Measurements from ENCODE around the gene WDFY4. TPM values are rescaled to one million over a fixed set of nuclear protein-coding genes. Genes with fewer than 3 reads are reported as not detected.

WDFY4 gene
- total and polyA plus RNA-seq, 4 donors, result 4.6 to 26.9 (median 13.5) TPM

DNA sequence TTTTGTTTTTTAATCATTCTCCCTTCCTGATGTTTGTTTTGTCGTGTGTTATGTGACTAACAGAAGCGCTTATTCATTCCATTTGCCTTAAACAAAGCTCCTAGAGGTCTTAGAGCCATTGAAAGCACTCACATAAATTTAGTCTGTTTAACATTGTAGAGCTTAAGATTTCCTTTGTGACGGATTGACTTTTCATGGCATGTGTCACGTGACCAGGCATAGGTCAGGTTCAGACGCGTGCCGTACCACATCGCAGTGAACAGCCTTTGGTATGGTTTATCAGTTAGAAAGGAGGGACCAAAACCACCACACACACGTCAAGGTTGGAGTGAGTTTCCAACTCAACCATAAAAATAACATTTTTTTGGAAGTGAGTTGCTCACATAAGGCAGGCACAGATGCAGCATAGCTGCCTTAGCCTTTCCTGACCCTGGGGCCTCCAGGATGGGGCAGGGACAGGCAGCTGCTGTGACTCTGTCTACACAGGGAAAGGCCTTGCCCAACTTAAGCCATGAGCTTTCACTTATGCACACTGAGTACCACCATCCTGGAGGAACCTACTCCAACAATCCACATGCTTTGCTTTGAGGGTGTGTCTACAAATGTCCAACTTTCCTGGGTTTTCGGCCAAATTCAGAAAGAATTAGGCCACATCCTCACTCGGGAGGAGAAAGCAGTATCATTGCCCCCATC, 55.5 kb downstream of the WDFY4 start:
- H3K4me1 ChIP-seq (ENCODE audit: control insufficient read depth in 5 of 5, insufficient read depth in 5 of 5, low read length in 5 of 5), result peaks cover 0 to 2% (median 0%) of the 10 kb centered on the region in 5 donors
- WGBS, 2 donors, result 82 to 89% methylated on average over 11 of the region's 11 CpGs
- H3K4me3 ChIP-seq, result no peak overlapping the region
- no peak overlapping the region for H3K27ac ChIP-seq (ENCODE audit: low read depth in 1 of 2, low read length in 1 of 2)
- H3K27me3 ChIP-seq (ENCODE audit: control insufficient read depth in 3 of 3, insufficient read depth in 3 of 3, low read length in 2 of 3), result peaks cover 0 to 3% (median 0%) of the 10 kb centered on the region in 3 donors
- no peak overlapping the region for H3K9ac ChIP-seq (ENCODE audit: insufficient read depth in 1 of 2, low read length in 2 of 2)
- peaks cover 0 to 2% (median 0%) of the 10 kb centered on the region in 4 donors for H3K9me3 ChIP-seq (ENCODE audit: control insufficient read depth in 4 of 4, insufficient read depth in 3 of 4, low read length in 3 of 4)
- no peaks in the 10 kb centered on the region for H3K36me3 ChIP-seq (ENCODE audit: control insufficient read depth in 4 of 4, insufficient read depth in 4 of 4, low read length in 4 of 4)
- TF ChIP-seq, protein P1, sequence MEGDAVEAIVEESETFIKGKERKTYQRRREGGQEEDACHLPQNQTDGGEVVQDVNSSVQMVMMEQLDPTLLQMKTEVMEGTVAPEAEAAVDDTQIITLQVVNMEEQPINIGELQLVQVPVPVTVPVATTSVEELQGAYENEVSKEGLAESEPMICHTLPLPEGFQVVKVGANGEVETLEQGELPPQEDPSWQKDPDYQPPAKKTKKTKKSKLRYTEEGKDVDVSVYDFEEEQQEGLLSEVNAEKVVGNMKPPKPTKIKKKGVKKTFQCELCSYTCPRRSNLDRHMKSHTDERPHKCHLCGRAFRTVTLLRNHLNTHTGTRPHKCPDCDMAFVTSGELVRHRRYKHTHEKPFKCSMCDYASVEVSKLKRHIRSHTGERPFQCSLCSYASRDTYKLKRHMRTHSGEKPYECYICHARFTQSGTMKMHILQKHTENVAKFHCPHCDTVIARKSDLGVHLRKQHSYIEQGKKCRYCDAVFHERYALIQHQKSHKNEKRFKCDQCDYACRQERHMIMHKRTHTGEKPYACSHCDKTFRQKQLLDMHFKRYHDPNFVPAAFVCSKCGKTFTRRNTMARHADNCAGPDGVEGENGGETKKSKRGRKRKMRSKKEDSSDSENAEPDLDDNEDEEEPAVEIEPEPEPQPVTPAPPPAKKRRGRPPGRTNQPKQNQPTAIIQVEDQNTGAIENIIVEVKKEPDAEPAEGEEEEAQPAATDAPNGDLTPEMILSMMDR (IDR thresholded peaks at IDR 0.05; ENCODE audit: control extremely low read depth, extremely low read depth), result no peak
- no peak for ATAC-seq (ENCODE audit: insufficient read depth, low FRiP score)
- DNase-seq, result no peak

DNA sequence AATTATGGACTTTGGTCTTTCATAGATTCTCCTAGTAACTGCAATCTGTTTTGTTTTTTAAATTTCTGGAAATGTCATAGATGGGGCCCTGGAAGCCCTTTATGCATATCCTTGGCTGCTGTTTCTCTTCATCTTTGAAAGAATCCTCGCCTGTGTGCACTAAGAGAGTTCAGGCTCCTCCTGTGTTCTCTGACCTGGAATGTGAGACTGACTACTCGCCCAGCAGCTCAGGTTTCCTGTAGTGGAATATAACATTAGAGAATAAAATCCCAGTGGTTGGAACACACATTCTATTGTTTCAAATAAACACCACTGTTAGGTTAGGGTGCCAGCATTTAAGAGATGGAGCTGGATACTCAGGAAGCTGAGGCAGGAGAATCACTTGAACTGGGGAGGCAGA, 56.3 kb downstream of the WDFY4 start:
- peaks cover 0 to 2% (median 0%) of the 10 kb centered on the region in 5 donors for H3K4me1 ChIP-seq (ENCODE audit: control insufficient read depth in 5 of 5, insufficient read depth in 5 of 5, low read length in 5 of 5)
- WGBS, 2 donors, result 85 to 86% methylated on average over 2 of the region's 2 CpGs
- ATAC-seq (ENCODE audit: insufficient read depth, low FRiP score) (no peak), DNase-seq (no peak)
- no peaks in the 10 kb centered on the region for H3K36me3 ChIP-seq (ENCODE audit: control insufficient read depth in 4 of 4, insufficient read depth in 4 of 4, low read length in 4 of 4)
- H3K9me3 ChIP-seq (ENCODE audit: control insufficient read depth in 4 of 4, insufficient read depth in 3 of 4, low read length in 3 of 4), result peaks cover 0 to 6% (median 0%) of the 10 kb centered on the region in 4 donors
- H3K27ac ChIP-seq (ENCODE audit: low read depth in 1 of 2, low read length in 1 of 2), result no peak overlapping the region
- peaks cover 0 to 3% (median 0%) of the 10 kb centered on the region in 3 donors for H3K27me3 ChIP-seq (ENCODE audit: control insufficient read depth in 3 of 3, insufficient read depth in 3 of 3, low read length in 2 of 3)
- TF ChIP-seq, protein P1 (IDR thresholded peaks at IDR 0.05; ENCODE audit: control extremely low read depth, extremely low read depth), result no peak
- H3K9ac ChIP-seq (ENCODE audit: insufficient read depth in 1 of 2, low read length in 2 of 2), result no peak overlapping the region
- H3K4me3 ChIP-seq, result no peak overlapping the region

GRCh38 chr10:48742891-48743860, 58.5 kb downstream of the WDFY4 start:
- ATAC-seq (ENCODE audit: insufficient read depth, low FRiP score), result no peak
- Histone ChIP-seq H3K4me1 (ENCODE audit: control insufficient read depth in 5 of 5, insufficient read depth in 5 of 5, low read length in 5 of 5) (peaks cover 0 to 2% (median 0%) of the 10 kb centered on the region in 5 donors), H3K9me3 (ENCODE audit: control insufficient read depth in 4 of 4, insufficient read depth in 3 of 4, low read length in 3 of 4) (peaks cover 0 to 6% (median 0%) of the 10 kb centered on the region in 4 donors), H3K36me3 (ENCODE audit: control insufficient read depth in 4 of 4, insufficient read depth in 4 of 4, low read length in 4 of 4) (no peaks in the 10 kb centered on the region), H3K27ac (ENCODE audit: low read depth in 1 of 2, low read length in 1 of 2) (no peak overlapping the region), H3K9ac (ENCODE audit: insufficient read depth in 1 of 2, low read length in 2 of 2) (no peak overlapping the region), H3K4me3 (no peak overlapping the region), H3K27me3 (ENCODE audit: control insufficient read depth in 3 of 3, insufficient read depth in 3 of 3, low read length in 2 of 3) (no peaks in the 10 kb centered on the region)
- 91 to 94% methylated on average over 18 of the region's 18 CpGs for WGBS, 2 donors
- TF ChIP-seq, protein P1 (IDR thresholded peaks at IDR 0.05; ENCODE audit: control extremely low read depth, extremely low read depth), result no peak
- no peak for DNase-seq

Data from lung (tissue), 12 donors.